GM23248 (cell line): ENCODE measurements around the gene SCNN1B. TPM values are rescaled to one million over a fixed set of nuclear protein-coding genes. Genes with fewer than 3 reads are reported as not detected.

Experiments used
- DNase-seq: peaks from one replicate; pipeline ENCODE4 v3.0.0-alpha.2; 2015
- H2AFZ ChIP-seq: fragments of 200-600 bp; sonication (generic); 2 replicates; pipeline ENCODE4 v1.6.1; 2016; ENCODE audit warnings: antibody characterized with exemption
- H3F3A ChIP-seq: fragments of 200-600 bp; sonication (generic); 2 replicates; pipeline ENCODE4 v1.6.1; 2016; ENCODE audit warnings: mild to moderate bottlenecking, antibody characterized with exemption, mixed run types; ENCODE audit not compliant: insufficient read depth
- H3K27ac ChIP-seq: fragments of 200-600 bp; sonication (generic); 2 replicates; pipeline ENCODE4 v1.5.1; 2016; ENCODE audit warnings: mild to moderate bottlenecking
- H3K27me3 ChIP-seq: fragments of 200-600 bp; sonication (generic); replicated peaks from 2 replicates; pipeline ENCODE4 v1.6.1; 2016; ENCODE audit warnings: mild to moderate bottlenecking; ENCODE audit not compliant: insufficient read depth
- H3K36me3 ChIP-seq: fragments of 200-600 bp; sonication (generic); 2 replicates; pipeline ENCODE4 v1.6.1; 2016; ENCODE audit warnings: low read depth, mild to moderate bottlenecking
- H3K4me1 ChIP-seq: fragments of 200-600 bp; sonication (generic); 2 replicates; pipeline ENCODE4 v1.6.1; 2016; ENCODE audit warnings: mild to moderate bottlenecking; ENCODE audit not compliant: insufficient read depth
- H3K4me2 ChIP-seq: fragments of 200-600 bp; sonication (generic); one replicate; pipeline ENCODE4 v1.6.1; 2016; ENCODE audit warnings: mild to moderate bottlenecking; ENCODE audit not compliant: unreplicated experiment
- H3K4me3 ChIP-seq: fragments of 200-600 bp; sonication (generic); 2 replicates; pipeline ENCODE4 v1.5.1; 2016; ENCODE audit warnings: mild to moderate bottlenecking
- H3K79me2 ChIP-seq: fragments of 200-600 bp; sonication (generic); 2 replicates; pipeline ENCODE4 v1.6.1; 2016; ENCODE audit warnings: mild to moderate bottlenecking; ENCODE audit not compliant: insufficient read depth
- H3K9ac ChIP-seq: fragments of 200-600 bp; sonication (generic); 2 replicates; pipeline ENCODE4 v1.6.1; 2016; ENCODE audit warnings: mild to moderate bottlenecking
- H3K9me2 ChIP-seq: fragments of 200-600 bp; sonication (generic); 2 replicates; pipeline ENCODE4 v1.6.1; 2016; ENCODE audit warnings: mixed run types, mild to moderate bottlenecking, moderate library complexity; ENCODE audit not compliant: insufficient read depth
- H3K9me3 ChIP-seq: fragments of 200-600 bp; sonication (generic); one replicate; pipeline ENCODE4 v1.6.1; 2017; ENCODE audit warnings: low read depth
- H4K20me1 ChIP-seq: fragments of 200-600 bp; sonication (generic); 2 replicates; pipeline ENCODE4 v1.6.0; 2016; ENCODE audit not compliant: insufficient read depth
- EZH2 ChIP-seq: fragments of 200-600 bp; sonication (generic); IDR thresholded peaks from 2 replicates; pipeline ENCODE4 v1.6.1; 2018; ENCODE audit warnings: antibody characterized with exemption, mild to moderate bottlenecking; ENCODE audit not compliant: insufficient read depth, poor library complexity, severe bottlenecking
- EZH2phosphoT487 ChIP-seq: fragments of 200-600 bp; sonication (generic); IDR thresholded peaks from 2 replicates; pipeline ENCODE4 v1.6.1; 2018; ENCODE audit warnings: antibody characterized with exemption, moderate library complexity, mild to moderate bottlenecking, low read depth; ENCODE audit not compliant: insufficient read depth
- WGBS, 2 experiments: methylation state at CpG; one replicate each; pipeline ENCODE4 v1.1.6; 2015 to 2017; ENCODE audit warnings: low lambda C conversion rate in 2 of 2, low coverage in 1 of 2; ENCODE audit errors: missing lambda C conversion rate in 2 of 2; 5-methylcytosine and 5-hydroxymethylcytosine counted together
- in situ Hi-C: fragments of 300-500 bp; cut with MboI; formaldehyde crosslinking; loops from 2 replicates; pipeline ENCODE4 v1.15.0; 2020
- polyA plus RNA-seq: library from polyadenylated mRNA; unstranded; fragments of >200 nt; fragmentation: Nextera tagmentation; extraction: Ambion mirVana; gene quantifications from 2 replicates; pipeline ENCODE4 v1.2.1, GENCODE V29; 2016
- total RNA-seq: library from RNA; depleted of rRNA; stranded (reverse); fragments of >200 nt; shearing (Covaris generic); gene quantifications from 2 replicates; pipeline ENCODE4 v1.2.3, GENCODE V29; 2014

SCNN1B gene
- total and polyA plus RNA-seq, 2 experiments from 2014 or later = not detected

GRCh38 chr16:23382279-23382678, 80.2 kb downstream of the SCNN1B start:
- H3K79me2 ChIP-seq = no peaks in the 10 kb centered on the region
- TF ChIP-seq EZH2 = no peak
- no peak for TF ChIP-seq EZH2phosphoT487
- H3K9me2 ChIP-seq = no peaks in the 10 kb centered on the region
- H3K9ac ChIP-seq = no peak overlapping the region
- no peak for DNase-seq
- no peaks in the 10 kb centered on the region for H4K20me1 ChIP-seq
- no peaks in the 10 kb centered on the region for H3K4me1 ChIP-seq
- 72 to 75% methylated on average over 6 of the region's 6 CpGs for WGBS, 2 experiments
- no peaks in the 10 kb centered on the region for H3K9me3 ChIP-seq
- no peak overlapping the region for H3K4me2 ChIP-seq
- no peak overlapping the region for H2AFZ ChIP-seq
- H3K36me3 ChIP-seq = no peaks in the 10 kb centered on the region
- H3K27ac ChIP-seq = no peak overlapping the region
- in situ Hi-C loops = no loop called here
- no peaks in the 10 kb centered on the region for H3F3A ChIP-seq
- H3K4me3 ChIP-seq = no peak overlapping the region
- no peaks in the 10 kb centered on the region for H3K27me3 ChIP-seq

GRCh38 chr16:23383881-23384280, 81.8 kb downstream of the SCNN1B start:
- Histone ChIP-seq H3F3A (no peaks in the 10 kb centered on the region), H3K4me2 (no peak overlapping the region), H4K20me1 (no peaks in the 10 kb centered on the region), H3K9ac (no peak overlapping the region), H3K27ac (no peak overlapping the region), H3K4me1 (no peaks in the 10 kb centered on the region), H3K36me3 (no peaks in the 10 kb centered on the region), H3K4me3 (no peak overlapping the region), H3K9me3 (no peaks in the 10 kb centered on the region), H3K27me3 (no peaks in the 10 kb centered on the region), H3K79me2 (no peaks in the 10 kb centered on the region), H2AFZ (no peak overlapping the region), H3K9me2 (no peaks in the 10 kb centered on the region)
- 82 to 90% methylated on average over 3 of the region's 3 CpGs for WGBS, 2 experiments
- DNase-seq = no peak
- in situ Hi-C loops = no loop called here
- TF ChIP-seq EZH2 (no peak), EZH2phosphoT487 (no peak)

GRCh38 chr16:23384878-23385277, 82.8 kb downstream of the SCNN1B start:
- H4K20me1 ChIP-seq = no peaks in the 10 kb centered on the region

GRCh38 chr16:23385441-23385840, 83.3 kb downstream of the SCNN1B start:
- no peaks in the 10 kb centered on the region for H3K36me3 ChIP-seq
- H3K9ac ChIP-seq = no peak overlapping the region
- H3K9me3 ChIP-seq = no peaks in the 10 kb centered on the region
- no peaks in the 10 kb centered on the region for H4K20me1 ChIP-seq
- no peaks in the 10 kb centered on the region for H3K9me2 ChIP-seq
- no peaks in the 10 kb centered on the region for H3K79me2 ChIP-seq
- H3F3A ChIP-seq = no peaks in the 10 kb centered on the region
- H3K4me1 ChIP-seq = no peaks in the 10 kb centered on the region
- no peak overlapping the region for H3K4me2 ChIP-seq
- no peak overlapping the region for H2AFZ ChIP-seq
- TF ChIP-seq EZH2 (no peak), EZH2phosphoT487 (no peak)
- H3K27me3 ChIP-seq = no peaks in the 10 kb centered on the region
- WGBS, 2 experiments = 89 to 91% methylated on average over 15 of the region's 15 CpGs
- no peak for DNase-seq
- no peak overlapping the region for H3K27ac ChIP-seq
- H3K4me3 ChIP-seq = no peak overlapping the region
- in situ Hi-C loops = no loop called here

More at GRCh38 chr16:23384878-23385277, 82.8 kb downstream of the SCNN1B start:
- Histone ChIP-seq H3K27me3 (no peaks in the 10 kb centered on the region), H3K36me3 (no peaks in the 10 kb centered on the region), H3K9ac (no peak overlapping the region), H3K9me2 (no peaks in the 10 kb centered on the region), H2AFZ (no peak overlapping the region), H3F3A (no peaks in the 10 kb centered on the region), H3K4me1 (no peaks in the 10 kb centered on the region), H3K9me3 (no peaks in the 10 kb centered on the region), H3K27ac (no peak overlapping the region), H3K79me2 (no peaks in the 10 kb centered on the region), H3K4me2 (no peak overlapping the region), H3K4me3 (no peak overlapping the region)
- in situ Hi-C loops = no loop called here
- DNase-seq = no peak
- 94 to 96% methylated on average over 10 of the region's 10 CpGs for WGBS, 2 experiments
- TF ChIP-seq EZH2phosphoT487 (no peak), EZH2 (no peak)

GRCh38 chr16:23387666-23388065, 85.6 kb downstream of the SCNN1B start:
- no peaks in the 10 kb centered on the region for H3K9me2 ChIP-seq
- H3F3A ChIP-seq = no peaks in the 10 kb centered on the region
- no peaks in the 10 kb centered on the region for H3K79me2 ChIP-seq
- no peak overlapping the region for H3K9ac ChIP-seq
- H3K9me3 ChIP-seq = no peaks in the 10 kb centered on the region
- no peak overlapping the region for H2AFZ ChIP-seq
- no peak overlapping the region for H3K4me2 ChIP-seq
- in situ Hi-C loops = no loop called here
- no peaks in the 10 kb centered on the region for H3K4me1 ChIP-seq
- WGBS, 2 experiments = 96 to 97% methylated on average over 8 of the region's 8 CpGs
- TF ChIP-seq EZH2phosphoT487 (no peak), EZH2 (no peak)
- H3K36me3 ChIP-seq = peaks cover 5% of the 10 kb centered on the region; the same call in 1 of the 2 replicates
- no peak overlapping the region for H3K4me3 ChIP-seq
- no peak for DNase-seq
- no peaks in the 10 kb centered on the region for H3K27me3 ChIP-seq
- H4K20me1 ChIP-seq = no peaks in the 10 kb centered on the region
- H3K27ac ChIP-seq = no peak overlapping the region
